ENCODE measurements around the gene PSAPL1.
A peak's percentile ranks its signal among the peaks of the same experiment; 100 is the strongest.

PSAPL1 gene, protein sequence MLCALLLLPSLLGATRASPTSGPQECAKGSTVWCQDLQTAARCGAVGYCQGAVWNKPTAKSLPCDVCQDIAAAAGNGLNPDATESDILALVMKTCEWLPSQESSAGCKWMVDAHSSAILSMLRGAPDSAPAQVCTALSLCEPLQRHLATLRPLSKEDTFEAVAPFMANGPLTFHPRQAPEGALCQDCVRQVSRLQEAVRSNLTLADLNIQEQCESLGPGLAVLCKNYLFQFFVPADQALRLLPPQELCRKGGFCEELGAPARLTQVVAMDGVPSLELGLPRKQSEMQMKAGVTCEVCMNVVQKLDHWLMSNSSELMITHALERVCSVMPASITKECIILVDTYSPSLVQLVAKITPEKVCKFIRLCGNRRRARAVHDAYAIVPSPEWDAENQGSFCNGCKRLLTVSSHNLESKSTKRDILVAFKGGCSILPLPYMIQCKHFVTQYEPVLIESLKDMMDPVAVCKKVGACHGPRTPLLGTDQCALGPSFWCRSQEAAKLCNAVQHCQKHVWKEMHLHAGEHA

DNA sequence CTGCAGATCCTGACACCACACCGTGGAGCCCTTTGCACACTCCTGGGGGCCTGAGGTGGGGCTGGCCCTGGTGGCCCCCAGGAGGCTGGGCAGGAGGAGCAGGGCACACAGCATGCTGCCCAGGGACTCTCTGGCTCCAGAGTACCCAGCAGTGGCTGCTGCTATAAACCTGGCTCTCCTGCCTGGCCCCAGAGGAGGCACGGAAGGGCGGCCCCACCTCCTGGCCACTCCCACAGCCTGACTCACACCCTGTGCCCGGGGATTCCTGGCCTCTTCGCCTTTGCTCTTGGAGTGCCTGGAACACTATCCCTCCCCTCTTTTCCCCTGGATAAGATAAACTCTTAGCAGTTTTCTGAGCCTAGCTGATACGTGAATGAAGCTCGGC lies at the start of gene PSAPL1:
PSAPL1 (minus strand) TSS at position 165 of the 385 bp plus-strand sequence; CDS start at position 114, 51 bp downstream.
- no peak for DNase-seq

DNA sequence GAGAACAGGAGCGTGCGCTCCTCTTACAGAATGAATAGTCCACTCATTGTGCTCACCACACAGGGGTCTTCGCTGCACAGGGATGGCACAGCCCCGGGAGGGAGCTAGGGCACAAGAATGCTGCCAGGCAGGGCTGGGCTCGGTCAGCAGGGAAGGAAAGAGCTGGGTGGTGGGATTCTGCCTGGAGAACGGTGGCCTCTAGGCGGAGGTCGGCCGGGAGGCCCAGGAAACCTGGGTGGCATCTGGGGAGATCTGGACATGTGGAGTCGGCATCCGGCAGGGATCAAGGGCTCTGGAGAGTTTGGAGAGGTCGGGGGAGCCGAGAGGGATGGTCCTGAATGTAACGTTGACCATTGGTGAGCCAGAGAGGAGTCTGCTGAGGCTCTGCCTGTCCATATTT lies 46.5 kb upstream of the PSAPL1 start:
- DNase-seq: no peak

DNA sequence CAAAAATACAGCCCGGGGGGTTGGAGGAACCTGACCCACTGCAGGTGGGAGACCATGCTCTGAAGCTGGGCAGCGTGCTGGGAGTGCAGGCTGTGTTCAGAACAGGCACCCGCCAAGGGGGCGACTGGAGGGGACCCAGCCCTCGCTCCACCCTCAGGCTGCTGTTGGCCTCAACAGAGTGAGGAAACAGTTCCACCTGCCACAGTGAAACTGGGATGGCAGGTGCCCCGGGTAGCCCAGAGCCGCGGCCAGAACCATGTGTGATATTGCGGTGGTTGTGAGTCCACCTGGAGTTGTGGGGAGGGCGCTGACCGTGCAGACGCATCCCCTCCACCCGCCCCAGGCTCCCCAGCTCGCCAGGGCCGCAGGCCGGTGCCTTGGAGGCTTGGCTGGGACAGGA lies 45.7 kb upstream of the PSAPL1 start:
- DNase-seq: no peak

DNA sequence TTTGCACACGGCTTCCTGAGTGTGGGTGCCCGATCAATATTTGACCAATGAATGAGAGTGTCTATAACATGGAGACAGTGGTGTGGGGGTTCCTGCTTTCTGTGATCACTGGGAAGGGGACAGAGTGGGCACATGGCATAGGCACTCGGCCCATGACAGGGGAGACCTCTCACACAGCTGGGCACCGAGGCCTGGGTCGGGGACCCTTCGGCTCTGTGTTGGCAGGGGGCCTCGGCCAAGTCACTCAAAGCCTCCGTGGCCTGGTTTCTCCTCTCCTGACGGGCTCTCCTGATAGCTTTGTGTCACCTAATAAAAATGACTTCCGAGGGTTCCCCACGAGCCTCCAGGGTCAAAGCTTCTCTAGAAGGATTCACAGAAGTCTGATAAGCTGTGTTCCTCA lies 43.9 kb upstream of the PSAPL1 start:
- DNase-seq: no peak

DNA sequence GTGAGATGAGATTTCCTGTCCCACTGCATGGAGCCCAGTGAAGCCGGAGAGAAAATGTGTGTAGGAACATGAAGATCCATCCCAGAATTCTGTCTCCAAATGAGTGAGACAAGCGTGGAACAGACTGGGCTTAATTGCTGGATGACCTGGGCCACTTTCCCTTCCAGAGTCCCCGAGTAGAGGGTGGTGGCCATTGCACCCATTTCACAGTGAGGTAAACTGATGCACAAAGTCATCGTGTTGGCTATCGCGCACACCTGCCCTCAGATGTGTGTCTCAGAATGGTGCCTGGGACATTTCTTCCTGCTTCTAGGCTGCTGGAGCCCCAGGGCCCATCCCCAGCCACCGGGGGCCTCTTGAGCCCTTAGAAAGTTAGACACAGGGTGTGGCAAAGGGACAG lies 43.0 kb upstream of the PSAPL1 start:
- DNase-seq: no peak

DNA sequence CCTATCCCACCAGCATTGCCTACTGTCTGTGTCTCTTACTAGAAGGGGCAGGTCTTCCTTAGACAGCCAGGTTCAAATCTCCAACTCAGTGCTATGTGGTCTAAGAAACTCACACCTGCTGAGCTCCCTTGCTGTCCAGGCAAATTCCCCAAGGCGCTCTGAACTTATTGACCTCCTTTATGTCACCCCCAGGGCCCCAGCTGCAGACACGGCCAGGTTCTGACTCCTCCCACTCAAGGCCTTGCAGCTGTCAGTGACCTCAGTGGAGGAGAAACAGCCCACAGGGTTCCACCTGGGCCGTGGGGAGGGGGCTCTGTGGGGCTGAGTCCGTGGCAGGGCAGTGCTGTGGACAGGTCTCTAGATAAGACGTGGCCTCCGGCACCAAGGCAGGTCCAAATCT lies 42.1 kb upstream of the PSAPL1 start:
- no peak for DNase-seq

DNA sequence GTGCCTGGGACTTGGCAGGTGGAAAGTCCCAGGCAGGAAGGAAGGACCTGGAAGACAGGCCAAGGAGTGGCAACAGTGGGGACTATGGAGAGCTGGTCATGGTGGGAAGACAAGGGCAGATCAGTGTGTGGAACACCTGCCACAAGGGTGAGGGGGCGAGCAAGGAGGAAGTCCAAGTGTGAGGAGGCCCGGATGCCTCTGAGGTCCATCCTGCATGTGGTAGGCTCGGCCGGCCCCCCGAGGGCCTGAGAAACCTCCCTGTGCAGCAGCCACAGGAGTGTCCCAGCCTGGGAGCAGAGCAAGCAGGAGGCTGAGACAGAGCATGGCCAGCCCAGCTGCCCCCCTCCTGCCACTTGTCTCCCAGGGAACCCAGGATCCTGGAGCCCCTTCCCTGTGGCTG lies 40.5 kb upstream of the PSAPL1 start:
- DNase-seq: no peak

DNA sequence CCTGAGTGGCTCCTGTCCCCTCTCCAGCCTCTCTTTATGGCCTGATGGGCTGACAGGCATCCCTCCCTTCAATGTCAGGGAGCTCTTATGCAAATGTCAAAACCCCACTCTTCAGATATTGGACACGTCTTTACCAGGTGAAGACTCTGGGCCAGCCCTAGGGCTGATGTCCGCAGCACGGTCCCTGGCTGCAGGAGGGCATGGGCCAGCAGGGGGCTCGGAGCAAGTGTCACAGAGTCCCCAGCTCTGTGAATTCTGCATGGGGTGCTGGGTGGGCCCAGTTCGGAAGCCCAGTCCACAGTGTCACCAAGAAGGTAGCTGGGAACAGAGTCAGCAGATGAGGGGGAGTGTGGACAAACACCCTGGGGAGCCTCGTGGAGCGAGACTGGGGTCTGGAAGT lies 39.6 kb upstream of the PSAPL1 start:
- no peak for DNase-seq

DNA sequence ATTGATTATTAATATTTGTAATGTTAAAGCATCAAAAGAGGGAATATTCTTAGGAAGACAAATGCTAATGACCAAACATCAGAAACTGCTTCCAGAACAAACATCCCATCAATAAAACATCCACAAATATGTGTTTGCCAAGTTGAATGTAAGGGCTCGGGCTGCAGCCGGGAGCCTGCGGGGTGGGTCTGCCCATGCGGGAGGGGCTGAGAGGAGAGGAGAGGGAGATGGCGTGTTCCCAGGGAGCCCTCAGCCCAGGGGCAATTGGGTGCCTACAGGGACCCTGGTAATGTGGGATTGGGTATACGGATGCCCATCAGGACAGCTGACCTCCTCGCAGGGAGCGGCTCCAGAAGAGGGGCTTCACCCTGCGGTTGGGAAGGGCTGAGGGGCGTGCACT lies 38.4 kb upstream of the PSAPL1 start:
- no peak for DNase-seq

DNA sequence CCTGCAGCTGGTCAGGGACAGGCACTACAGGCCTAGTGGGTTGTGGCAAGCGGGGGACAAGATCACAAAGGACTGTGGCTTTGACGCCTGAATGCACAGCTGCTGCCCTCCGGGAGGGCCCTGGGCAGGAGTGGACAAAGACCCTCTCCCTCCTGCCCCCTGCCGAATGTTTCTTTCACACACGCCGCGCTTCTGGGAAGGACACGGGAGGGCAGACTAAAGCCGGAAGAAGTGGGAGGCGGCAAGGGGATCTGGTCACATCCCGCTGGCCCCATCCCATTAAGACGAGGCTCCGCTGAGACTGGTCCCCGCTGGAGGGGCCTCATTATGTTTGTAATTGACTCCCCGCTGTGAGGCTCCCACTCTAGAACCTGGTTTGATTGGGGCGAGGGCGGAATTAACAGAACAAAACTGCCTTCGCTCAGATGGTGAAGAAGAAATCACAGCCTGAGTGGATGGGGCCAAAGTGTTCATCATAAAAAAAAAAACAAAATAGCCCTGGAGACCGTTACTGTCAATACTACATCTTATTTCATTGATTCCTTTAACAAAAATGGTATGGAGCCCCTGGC lies 37.8 kb upstream of the PSAPL1 start:
- DNase-seq: no peak

DNA sequence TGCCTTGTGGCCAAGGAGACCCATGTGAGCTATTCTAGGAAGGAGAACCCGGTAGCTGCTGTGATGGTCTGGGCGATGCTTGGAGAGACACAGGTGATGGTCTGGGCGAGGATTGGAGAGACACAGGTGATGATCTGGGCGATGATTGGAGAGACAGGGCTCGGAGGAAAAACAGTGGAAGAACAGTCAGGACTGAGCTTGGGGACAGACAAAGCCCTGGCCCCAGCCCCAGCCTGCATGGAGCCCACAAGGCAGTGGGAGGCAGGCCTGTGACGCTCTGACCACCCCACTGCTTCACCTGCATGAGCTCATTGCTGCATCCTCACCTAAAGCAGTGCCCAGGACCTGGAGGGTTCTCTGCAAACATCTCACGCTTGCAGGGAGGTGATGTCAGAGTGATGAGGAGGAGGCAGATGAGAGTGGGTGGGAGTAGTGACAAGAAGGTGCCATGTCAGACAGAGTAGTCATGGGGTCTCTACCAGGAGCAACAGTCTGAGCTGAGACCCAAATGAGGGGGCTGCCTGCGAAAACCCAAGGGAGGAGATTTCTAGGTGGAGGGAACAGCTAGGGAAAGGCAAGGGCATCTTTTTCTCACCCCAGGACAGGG lies 35.9 kb upstream of the PSAPL1 start:
- DNase-seq: no peak

DNA sequence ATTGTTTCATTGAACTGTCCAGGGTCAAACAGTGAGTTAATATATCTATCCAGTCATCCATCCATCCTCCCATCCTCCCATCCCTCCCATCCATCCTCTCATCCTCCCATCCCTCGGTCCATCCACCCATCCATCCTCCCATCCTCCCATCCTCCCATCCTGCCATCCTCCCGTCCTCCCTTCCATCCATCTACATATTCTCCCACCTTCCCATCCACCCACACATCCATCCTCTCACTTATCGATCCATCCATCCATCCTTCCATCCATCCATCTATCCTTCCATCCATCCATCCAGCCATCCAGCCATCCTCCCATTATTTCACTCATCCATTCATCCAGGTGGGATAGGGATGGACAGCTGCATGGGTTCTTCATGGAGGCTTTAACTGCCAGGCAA lies 35.4 kb upstream of the PSAPL1 start:
- DNase-seq: no peak

DNA sequence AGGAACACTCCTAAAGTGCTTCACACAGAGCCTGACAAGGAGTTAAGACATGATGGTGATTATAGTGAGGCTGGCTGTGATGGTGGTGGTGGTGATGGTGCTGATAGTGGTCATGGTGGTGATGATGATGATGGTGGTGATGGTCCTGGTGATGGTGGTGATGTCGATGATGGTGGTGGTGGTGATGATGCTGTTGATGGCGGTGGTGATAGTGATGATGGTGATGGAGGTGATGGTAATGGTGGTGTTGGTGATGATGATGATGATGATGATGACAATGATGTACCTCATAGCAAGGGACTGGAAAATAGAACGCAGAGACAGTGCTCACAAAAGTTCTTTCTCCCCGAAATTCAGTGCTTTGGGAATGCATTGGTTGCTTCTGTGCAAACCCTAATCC lies 34.3 kb upstream of the PSAPL1 start:
- DNase-seq: no peak

DNA sequence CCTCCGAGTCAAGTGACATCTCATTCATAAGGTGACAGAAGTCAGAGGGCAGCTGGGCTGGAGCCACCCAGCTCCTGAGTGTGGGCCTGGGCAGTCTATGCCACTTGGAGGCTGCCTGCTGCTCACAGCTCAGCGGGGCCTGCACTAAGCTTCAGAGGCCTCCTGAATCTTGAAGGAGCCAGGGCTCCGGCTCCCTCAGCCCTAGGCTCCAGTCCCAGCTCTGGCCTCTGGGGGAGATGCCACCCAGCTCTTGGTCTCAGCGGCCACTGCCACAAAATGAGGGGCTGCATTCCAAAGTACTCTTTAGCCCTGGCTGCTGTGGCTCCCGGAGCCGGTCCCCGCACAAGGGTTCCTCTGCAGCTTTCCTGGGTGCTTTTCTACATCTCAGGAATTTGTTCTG lies 32.7 kb upstream of the PSAPL1 start:
- DNase-seq: no peak

DNA sequence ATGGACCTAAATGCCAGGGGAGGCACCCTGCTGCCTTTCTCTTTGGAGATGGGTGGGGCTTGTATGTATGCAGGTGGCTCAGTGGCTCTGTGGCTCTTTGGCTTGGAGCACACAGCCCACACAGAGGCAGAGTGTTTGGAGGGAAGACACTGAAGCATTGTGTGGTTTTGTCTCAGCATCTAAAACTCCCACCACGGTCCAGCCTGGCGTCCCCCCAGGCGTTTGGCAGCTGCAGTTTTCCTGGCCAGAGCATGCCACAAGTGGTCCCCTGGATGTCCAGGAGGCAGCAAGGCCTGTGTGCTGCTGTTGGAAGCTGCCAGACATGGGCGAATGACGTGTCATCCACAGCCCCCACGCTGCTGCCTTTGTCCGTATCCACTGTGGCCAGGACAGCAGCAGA lies 32.2 kb upstream of the PSAPL1 start:
- no peak for DNase-seq

DNA sequence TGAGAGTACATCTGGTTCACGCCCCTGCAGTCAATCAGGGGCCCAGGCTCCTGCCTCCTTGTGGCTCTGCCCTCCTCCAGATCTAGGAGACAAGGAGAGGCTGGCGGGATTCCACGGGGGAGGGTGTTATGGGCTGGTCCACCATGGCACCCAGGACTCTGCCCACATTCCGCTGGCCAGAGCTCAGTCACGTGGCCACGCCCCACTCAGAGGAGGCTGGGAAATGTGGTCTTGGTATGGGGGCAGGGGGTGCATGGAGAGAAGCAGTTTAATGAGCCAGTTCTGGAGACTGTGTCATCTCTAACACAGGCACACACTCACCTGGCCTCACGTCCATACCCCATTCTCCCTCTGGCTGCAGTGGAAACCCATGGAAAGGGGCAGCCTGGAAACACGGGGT lies 31.5 kb upstream of the PSAPL1 start:
- no peak for DNase-seq

DNA sequence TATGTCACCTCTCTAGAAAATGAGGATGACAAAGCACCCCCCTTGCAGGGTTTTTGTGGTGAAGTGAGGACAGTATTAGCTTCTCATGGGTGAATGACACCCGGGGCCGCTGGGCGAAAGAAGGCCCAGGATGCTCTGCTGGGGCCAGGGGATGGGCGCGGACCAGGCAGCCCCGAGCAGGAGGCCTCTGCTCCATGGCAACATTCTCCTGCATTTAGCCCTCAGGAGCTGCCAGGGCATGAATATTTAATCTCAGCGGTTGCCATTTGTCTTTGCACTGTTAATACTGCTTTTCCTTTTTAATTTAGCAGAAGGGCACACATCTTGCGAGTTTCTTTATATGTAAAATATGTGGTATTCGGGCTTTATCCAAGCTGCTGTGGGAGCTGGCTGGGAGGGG lies 30.3 kb upstream of the PSAPL1 start:
- no peak for DNase-seq

DNA sequence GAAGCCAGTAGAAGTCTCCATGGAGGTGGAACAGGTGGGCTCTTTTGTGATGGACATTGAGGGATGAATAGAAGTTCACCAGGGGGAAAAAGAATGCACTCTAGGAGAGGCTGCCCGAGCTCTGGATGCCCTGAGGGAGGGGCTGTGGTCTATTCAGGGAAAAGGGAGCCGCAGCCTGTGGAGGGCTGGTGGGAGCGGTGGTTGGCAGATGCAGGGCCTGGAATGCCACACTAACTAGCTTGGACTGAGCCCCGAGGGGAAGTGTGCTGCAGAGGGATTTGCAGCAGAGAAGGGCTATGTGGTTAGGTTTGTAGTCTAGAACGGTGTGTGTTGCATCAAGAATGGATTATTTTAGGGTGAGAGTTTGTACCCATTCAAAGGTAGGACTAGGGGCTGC lies 29.5 kb upstream of the PSAPL1 start:
- DNase-seq: no peak

DNA sequence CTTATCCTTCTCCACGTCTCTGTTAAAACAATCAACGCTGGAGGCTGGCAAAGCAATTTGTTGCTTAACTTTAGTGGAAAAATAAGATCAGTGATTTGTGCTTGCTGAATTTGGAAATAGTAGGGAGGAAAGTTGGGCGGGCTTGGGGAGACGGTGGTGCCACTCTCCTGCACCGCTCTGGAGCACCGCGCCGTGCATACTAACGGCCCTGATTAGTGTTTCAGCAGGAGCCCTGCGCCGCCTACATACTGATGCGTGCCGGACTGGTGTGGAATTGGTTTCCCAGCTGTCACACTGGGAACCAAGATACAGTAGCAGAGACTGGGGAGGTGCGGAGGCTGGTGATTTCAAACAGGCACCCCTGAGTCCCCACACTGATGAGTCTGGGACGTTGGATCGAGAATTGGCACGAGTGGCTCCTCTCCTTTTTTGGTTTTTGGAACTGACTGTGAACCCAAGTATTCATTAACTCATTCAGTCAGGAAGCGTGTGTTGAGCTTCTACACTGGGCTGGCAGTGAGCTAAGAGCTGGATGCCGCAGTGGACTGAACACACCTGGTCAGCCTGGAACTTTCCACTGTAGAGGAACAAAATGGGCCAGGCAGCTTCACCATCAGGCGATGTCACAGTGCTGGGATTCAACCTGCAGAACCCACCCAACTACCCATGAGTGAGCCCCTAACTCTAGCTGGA lies 29.0 kb upstream of the PSAPL1 start:
- no peak for DNase-seq

DNA sequence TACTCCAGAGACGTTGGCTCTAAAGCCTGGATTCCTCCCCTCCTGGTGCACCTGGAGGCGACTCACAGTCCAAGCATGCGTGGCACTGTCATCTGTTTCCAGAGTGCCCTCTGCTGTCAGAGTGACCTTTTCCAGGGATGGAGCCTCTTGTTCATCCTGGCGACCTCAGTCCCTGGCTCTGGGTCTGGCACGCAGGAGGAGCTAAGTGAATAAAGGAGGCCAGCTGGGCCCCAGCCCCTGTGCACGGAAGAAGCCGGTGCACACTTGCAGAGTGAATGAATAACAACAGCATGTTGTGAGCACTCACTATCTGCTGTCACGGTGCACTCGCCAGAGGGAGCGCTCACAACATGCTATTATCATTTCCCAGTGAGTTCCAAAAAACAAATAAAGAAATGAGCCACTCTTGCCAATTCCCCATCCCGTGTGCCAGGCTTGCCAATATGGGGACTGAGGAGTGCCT lies 27.8 kb upstream of the PSAPL1 start:
- DNase-seq: peak; percentile 44

DNA sequence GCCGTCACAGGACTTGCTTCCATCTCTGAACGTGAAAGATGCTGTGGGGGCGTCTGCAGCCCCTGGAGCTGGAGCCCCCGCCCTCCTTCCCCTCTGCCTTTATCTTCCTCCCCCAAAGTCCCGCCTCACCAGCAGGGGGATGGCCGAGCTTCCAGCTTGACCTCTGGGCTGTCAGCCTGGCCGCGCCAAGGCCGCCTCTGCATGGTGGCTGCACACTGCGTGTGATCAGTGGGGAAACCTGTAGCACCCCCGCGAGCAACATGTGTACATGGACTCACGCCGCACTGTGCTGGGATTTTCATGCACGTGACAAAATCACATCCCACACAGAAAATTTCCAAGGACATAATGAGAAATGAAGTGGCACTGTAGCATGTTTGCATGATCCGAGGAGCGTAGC lies 26.5 kb upstream of the PSAPL1 start:
- no peak for DNase-seq

DNA sequence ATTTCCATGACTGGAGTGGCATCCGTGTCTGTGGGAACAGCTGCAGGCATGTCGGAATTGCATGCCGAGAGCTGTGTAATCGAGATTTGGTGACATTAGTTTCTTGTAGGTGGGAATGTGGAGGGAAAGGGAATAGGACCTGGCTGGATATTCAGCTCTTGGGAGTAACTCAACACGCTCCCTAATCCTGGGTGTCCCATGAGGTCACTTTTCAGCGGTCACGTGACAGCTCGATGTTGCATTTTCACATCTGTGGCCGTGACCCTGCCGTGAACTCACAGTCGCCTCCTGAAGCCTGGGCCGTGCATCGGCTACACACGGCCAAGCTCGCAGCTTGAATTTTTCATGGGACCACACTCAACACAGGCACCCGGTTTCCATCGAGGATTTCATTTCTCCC lies 25.8 kb upstream of the PSAPL1 start:
- DNase-seq: no peak

DNA sequence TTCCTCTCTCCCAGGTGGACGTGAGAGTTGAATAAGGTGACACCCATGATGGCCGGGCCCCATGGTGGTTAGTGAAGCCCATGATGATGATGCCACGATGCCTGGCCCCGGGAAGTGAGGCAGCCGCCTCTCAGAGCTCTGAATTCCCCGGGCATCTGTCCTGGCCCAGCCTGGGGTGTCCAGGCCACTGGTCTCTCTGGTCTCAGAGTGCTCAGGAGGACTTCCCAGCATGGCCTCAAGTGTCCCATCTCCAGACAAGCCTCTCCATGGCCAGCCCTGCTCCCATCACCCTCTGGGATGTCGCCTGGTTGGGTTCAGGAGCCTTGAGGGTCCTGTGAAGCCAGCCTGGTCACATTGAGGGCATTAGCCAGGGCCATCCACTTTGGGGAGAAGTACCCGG lies 24.7 kb upstream of the PSAPL1 start:
- DNase-seq: no peak

DNA sequence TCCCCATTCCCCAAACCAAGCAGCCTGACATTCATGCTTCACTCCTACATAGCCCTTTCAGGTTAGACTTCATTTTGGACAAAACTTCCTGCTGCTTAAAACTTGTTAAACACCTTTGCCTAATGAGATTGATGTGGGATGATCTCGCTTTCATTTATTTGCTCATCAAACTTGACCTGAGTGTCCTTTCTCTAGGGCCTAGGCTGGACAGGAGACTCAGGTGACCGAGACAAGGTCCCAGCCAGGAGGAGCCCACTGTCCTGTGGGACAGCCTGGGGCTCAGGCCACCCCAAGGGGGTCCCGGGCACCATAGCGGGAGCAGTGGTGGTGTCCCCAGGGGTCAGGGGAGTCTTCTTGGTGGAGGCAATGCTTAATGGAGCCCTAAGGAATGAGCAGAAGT lies 23.7 kb upstream of the PSAPL1 start:
- DNase-seq: no peak
